HG03045 (cell line): ENCODE results near the gene LILRB2.
"Not testable (repeated sequence)": the region's sequence is repeated elsewhere in the genome, so short reads cannot be mapped to it uniquely, and the experiment has no call there.

Experiments used
- ATAC-seq: cut with Tn5 transposase; IDR thresholded peaks from one replicate; pipeline ENCODE4 v1.9.1; 2021; ENCODE audit warnings: mild to moderate bottlenecking, moderate library complexity; ENCODE audit not compliant: unreplicated experiment

LILRB2 gene

DNA sequence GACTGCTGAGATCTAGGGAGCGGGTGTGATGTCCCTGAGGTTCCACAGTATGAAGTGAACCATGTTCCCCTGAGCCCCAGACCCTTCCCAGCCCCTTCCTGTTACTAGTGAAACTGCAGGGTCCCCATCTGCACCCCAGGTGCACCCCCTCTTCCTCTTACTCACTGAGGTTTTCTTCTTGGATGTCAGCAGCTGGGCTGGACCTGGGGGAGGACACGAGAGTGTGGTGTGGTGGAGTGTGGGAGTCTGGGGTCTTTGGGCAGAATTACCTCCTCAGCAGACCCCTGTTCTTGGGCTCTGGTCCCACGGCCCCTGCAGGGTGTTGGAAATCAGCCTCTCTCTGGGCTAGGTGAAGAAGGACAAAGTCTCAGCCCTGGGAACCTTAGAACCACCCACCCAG, 35.0 kb downstream of the LILRB2 start:
- ATAC-seq: no peak

DNA sequence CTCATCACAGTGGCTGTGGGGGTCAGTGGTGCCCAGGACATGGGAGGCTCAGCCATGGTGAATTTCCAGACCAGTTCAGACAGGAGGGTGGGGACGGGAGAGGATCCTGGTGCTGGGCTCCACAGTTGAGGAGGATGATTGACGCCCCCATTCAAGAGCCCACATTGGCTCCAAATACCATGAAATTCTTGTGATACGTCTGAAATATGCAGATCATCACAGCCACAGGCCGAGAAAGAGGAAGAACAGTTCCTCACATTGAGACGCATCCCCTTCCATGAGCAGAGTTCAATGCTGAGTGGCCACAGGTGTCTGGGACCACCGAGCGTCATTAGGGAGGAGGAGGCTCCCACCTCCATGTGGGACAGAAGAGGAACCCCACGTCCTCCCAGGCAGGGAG, 37.1 kb downstream of the LILRB2 start:
- ATAC-seq: not testable (repeated sequence)

DNA sequence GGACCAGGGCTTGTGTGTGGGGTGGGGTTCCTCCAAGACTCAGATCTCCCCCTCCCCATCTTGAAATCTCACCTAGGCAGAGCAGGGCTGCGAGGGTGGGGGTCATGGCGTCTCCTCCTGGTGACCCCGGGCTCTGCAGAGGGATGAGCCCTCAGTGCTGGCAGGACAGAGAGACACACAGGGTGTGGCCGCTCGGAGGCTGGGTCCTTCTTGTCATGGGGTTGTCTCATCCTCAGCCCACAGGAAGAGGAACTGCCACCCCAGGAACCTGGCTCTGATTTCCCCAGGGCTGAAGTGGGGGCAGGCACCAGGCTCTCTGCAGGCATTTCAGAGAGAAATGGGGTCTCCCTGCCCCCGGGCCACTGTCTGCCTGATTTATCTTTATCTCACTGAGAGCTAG, 38.3 kb downstream of the LILRB2 start, which contains the start of gene LILRA6:
Gene LILRA6 (minus strand): TSS at position 145 of the 400 bp plus-strand sequence.
- ATAC-seq: not testable (repeated sequence)

DNA sequence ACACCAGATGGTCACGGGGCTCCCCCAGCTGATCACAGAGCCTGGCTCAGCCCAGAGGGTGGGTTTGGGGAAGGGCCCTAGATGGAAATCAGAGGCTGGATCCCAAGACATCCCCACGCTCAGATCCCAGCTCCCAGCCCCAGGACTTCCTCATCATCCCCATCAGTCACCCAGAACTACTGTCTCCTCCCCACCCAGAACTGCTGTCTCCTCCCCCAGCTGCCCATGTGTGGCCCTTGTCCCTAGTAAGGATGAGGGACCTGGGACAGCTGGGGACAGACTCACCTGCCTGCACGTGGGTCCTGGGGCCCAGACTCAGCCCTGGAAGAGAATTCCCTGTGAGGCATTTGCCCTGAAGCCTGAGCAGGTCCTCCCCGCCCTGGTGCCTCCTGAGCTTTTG, 38.7 kb downstream of the LILRB2 start:
- not testable (repeated sequence) for ATAC-seq

DNA sequence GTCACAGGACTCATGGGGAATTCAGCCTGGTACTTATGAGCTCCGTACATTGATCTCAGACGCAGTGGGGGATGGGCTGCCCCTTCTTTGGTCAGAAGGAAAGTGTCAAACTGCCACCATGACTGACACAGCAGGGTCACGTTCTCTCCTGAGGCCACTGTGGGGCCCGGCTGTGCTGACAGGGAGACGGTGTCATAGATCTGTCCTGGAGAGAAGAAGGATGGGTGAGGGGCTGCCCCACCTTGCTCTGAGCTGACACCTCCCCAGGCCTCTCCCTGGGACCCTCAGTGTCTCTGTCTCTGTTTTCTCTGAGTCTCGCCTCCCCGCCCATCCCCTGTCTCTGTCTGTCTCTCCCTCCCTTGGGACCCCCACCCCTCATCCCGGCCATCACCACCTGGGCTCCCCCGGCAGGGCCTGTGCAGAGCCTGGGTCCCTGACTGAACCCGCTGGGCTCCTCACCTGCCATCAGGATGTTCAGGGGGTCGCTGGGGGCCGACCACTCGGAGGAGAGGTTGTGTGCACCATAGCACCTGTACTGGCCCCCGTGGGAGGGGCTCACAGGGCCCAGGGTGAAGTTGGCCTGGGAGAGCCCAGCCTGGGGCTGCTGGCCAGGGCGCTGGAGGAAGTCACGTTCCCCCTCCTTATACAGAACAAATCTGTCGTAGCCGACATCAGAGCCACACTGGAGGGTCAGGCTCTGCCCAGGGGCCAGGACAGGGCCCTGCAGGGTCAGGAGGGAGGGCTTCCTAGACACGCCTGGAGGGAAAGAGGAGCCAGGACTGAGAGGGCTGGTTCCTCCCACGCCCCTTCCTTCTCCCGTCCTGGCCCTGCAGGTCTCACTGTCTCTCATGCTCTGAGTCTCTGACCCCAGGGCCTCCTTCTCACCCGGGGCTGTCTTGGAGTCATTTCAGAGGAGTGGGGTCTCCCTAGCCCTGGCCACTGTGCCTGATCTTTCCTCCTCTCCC, 40.3 kb downstream of the LILRB2 start:
- not testable (repeated sequence) for ATAC-seq

DNA sequence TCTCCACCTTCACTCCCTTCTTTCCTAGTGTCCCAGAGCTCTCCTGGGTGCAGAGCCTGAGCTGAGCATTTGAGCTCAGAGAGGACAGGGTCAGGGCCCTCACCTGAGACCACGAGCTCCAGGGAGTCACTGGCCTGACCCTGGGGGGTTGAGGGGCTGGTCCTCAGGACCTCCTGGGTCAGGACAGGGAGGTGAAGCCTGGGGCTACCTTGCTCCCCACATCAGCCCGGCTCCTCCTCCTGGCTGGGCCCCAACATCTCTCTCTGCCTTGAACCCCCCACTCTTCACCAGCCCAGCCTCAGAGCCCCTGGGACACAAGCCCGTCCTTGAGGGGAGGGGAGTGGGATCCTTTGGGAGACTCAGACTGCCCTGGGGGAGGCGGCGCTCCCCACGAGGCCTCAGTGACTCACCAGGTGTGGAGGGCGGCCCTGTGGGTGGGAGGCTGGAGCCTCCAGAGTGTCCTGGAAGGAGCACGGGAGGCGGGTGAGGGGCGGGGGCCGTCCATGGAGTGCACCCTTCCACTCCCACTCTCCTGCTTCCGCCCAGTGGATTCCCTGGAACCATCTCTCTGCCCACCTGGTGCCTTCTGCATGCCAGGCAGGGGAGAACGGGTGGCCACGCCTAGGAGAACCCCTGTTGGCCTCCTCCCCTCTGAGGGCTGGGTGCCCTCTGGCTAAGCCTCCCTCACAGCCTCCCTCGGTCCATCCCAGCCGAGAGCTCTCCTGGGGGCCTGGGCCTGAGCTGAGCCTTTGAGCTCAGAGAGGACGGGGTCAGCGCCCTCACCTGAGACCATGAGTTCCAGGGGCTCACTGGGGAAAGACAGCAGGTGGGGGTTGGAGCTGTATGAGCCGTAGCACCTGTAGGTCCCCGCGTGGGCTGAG, 41.2 kb downstream of the LILRB2 start:
- ATAC-seq: not testable (repeated sequence)

DNA sequence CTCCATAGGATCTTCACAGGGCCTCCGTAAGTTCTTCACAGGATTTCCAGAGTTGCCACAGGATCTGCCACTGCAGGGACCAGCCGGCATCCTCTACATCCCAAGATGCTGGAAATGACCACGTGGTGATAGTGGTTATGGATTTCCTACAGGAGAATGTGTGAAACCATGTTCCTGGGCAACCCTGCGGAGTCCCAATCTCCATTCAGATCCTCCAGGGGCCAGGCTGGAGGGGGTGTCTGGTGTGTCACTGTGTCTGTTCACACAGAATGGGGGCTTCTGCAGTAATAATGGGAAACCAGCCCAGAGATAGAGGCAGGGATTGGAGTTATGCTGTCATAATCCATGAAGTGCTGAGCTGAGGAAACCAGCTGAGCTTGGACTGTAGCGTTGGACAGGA, 47.0 kb downstream of the LILRB2 start:
- no peak for ATAC-seq

DNA sequence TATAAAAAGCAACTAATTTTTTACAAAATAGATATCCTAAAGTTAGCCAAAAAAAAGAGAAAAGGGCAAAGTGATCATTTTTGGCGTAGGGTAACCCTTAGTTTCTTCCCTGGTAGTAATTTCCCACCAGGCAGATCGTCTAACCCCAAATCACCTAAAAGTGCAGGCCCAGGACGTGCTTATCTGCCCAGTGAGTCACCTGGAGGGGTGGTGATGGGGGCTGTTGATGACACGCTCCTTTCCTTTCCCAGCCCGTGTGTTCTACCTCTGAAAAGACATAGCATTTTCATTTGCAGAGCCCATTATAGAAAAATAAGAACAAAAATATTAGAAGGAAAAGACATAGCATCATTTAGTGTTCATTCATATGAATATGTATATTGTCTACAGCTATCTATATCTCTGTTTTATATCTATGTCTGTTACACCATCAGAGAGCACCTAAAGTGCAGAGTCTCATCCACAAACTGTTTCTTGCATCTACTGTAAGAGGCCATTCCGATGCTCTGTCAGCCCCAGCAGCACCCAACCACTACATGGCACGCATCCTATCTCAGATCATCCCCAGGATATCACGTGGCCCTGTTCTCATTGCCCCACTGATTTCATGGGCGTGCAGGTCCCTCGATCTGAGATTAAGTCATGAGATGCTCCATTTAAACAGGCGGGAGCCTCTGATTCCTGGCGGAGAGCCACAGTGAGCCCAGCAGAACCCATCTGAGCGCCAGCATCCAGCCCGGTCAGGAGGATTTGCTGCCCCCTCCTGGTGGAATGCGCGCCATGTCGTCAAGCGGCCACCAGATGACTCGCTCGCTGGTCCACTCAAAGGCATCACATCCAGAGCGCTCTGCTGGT, 49.6 kb downstream of the LILRB2 start:
- peak; percentile 75 for ATAC-seq

DNA sequence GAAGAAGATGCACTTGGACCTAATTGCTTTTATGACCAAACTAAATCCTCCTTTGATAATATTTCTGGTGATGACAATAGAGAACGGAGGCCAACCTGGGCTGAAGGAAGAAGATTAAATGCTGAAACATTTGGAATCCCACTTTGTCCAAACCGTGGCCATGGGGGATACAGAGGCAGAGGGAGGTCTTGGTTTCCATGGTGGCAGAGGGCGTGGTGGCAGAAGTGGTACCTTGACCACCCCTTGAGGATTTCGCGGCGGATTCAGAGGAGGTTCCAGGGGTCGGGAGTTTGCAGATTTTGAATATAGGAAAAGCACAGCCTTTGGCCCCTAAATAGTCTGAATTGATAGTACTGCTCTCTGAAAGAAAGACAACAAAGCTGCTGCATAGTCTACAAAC, 50.9 kb downstream of the LILRB2 start:
- no peak for ATAC-seq

DNA sequence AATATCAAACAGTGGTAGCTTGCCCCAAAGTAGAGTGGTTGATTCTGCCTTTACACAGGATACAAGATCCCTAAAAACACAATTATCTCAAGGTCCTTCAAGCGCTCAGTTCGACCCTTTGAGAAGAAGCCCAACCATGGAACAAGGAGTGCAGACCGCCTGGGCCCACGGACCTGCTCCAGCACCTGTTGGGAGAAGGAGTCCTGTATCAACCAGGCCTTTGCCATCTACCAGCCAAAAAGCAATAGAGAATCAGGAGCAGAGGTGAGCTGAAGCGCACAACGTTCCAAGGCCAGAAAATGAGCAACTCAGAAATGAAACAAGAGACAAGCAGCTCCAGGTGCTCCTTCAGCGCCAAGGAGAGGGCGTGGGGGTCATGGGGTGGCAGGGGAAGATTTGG, 51.8 kb downstream of the LILRB2 start:
- no peak for ATAC-seq

DNA sequence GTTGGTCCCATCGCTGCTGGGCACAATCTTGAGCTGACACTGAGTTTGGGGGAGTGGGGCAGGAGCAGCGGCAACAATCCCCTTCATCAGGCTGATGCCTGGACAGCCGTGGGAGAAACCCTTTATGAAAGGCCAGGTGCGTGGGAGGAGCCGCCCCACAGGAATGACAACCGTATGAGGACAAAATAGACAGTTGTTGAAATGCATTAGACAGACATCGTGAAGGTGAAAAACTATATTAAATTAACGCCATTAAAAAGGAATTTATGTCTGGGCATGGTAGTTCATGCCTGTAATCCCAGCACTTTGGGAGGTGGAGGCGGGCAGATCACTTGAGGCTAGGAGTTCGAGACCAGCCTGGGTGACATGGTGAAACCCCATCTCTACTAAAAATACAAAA, 56.3 kb downstream of the LILRB2 start:
- not testable (repeated sequence) for ATAC-seq

DNA sequence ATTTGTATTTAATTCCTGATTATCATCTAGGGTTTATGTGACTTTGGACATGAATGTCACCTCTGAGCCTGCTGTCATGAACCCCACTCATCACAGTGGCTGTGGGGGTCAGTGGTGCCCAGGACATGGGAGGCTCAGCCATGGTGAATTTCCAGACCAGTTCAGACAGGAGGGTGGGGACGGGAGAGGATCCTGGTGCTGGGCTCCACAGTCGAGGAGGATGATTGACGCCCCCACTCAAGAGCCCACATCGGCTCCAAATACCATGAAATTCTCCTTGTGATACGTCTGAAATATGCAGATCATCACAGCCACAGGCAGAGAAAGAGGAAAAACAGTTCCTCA, 57.0 kb downstream of the LILRB2 start:
- not testable (repeated sequence) for ATAC-seq
